ENCODE measurements around the gene RRBP1. TPM values are rescaled to one million over a fixed set of nuclear protein-coding genes. Genes with fewer than 3 reads are reported as not detected.

RRBP1 gene
- total and polyA plus RNA-seq, 4 donors = 75.4 to 202 (median 130) TPM

GRCh38 chr20:17646961-17647301, 35.1 kb downstream of the RRBP1 start:
- no peaks in the 10 kb centered on the region for H3K27me3 ChIP-seq (ENCODE audit: control insufficient read depth in 4 of 4, insufficient read depth in 4 of 4, low read length in 3 of 4)
- TF ChIP-seq ATF3 (IDR thresholded peaks at IDR 0.05) = no peak
- no peak for TF ChIP-seq RXRA (IDR thresholded peaks at IDR 0.05)
- TF ChIP-seq GABPA (IDR thresholded peaks at IDR 0.05 in 1 of 2, conservative IDR thresholded peaks at IDR 0.05 in 1 of 2) = no peak
- no peak for TF ChIP-seq MAX (IDR thresholded peaks at IDR 0.05)
- no peak for TF ChIP-seq RAD21 (IDR thresholded peaks at IDR 0.05)
- TF ChIP-seq ZBTB33 (IDR thresholded peaks at IDR 0.05) = no peak
- no peak for TF ChIP-seq CTCF (IDR thresholded peaks at IDR 0.05; ENCODE audit: low read depth, low read length, missing input control)
- TF ChIP-seq HNF4G (IDR thresholded peaks at IDR 0.05) = no peak
- TF ChIP-seq EGR1 (IDR thresholded peaks at IDR 0.05; ENCODE audit: low read depth in 2 of 2) = no peak
- no peaks in the 10 kb centered on the region for H3K9me3 ChIP-seq (ENCODE audit: control insufficient read depth in 4 of 4, low read length in 3 of 4)
- no peak overlapping the region for H3K9ac ChIP-seq (ENCODE audit: low read depth in 1 of 2, low read length in 2 of 2)
- DNase-seq (ENCODE audit: low spot score) = no peak
- H3K36me3 ChIP-seq (ENCODE audit: control insufficient read depth in 4 of 4, insufficient read depth in 3 of 4, low read depth in 1 of 4, low read length in 3 of 4) = peaks cover 0 to 8% (median 4%) of the 10 kb centered on the region in 4 donors
- peaks cover 27 to 97% (median 94%) of the 10 kb centered on the region in 4 donors for H3K4me1 ChIP-seq (ENCODE audit: control insufficient read depth in 4 of 4, insufficient read depth in 4 of 4, low read length in 3 of 4)
- peak overlapping the region in 1 of 2 donors; percentile 11 for H3K27ac ChIP-seq (ENCODE audit: low read depth in 1 of 2, low read length in 2 of 2)
- WGBS = 77% methylated on average over 5 of the region's 5 CpGs
- H3K4me3 ChIP-seq (ENCODE audit: low read depth in 1 of 3, low read length in 3 of 3) = no peak overlapping the region

GRCh38 chr20:17646209-17646960, 35.7 kb downstream of the RRBP1 start:
- H3K4me3 ChIP-seq (ENCODE audit: low read depth in 1 of 3, low read length in 3 of 3) = no peak overlapping the region
- no peaks in the 10 kb centered on the region for H3K27me3 ChIP-seq (ENCODE audit: control insufficient read depth in 4 of 4, insufficient read depth in 4 of 4, low read length in 3 of 4)
- no peak overlapping the region for H3K9ac ChIP-seq (ENCODE audit: low read depth in 1 of 2, low read length in 2 of 2)
- TF ChIP-seq GABPA (IDR thresholded peaks at IDR 0.05 in 1 of 2, conservative IDR thresholded peaks at IDR 0.05 in 1 of 2) = no peak
- no peak for TF ChIP-seq NR2F2 (IDR thresholded peaks at IDR 0.05)
- TF ChIP-seq CTCF (IDR thresholded peaks at IDR 0.05; ENCODE audit: low read depth, low read length, missing input control) = no peak
- no peak for TF ChIP-seq ZBTB33 (IDR thresholded peaks at IDR 0.05)
- peak in 1 of 2 donors; percentile 13 for TF ChIP-seq RXRA (IDR thresholded peaks at IDR 0.05)
- no peak for TF ChIP-seq HNF4G (IDR thresholded peaks at IDR 0.05)
- TF ChIP-seq MAX (IDR thresholded peaks at IDR 0.05) = no peak
- TF ChIP-seq RAD21 (IDR thresholded peaks at IDR 0.05) = no peak
- TF ChIP-seq REST (IDR thresholded peaks at IDR 0.05) = no peak
- TF ChIP-seq HNF4A (conservative IDR thresholded peaks at IDR 0.05) = peak in 1 of 2 donors; percentile 19
- peaks cover 3 to 13% (median 7%) of the 10 kb centered on the region in 4 donors for H3K36me3 ChIP-seq (ENCODE audit: control insufficient read depth in 4 of 4, insufficient read depth in 3 of 4, low read depth in 1 of 4, low read length in 3 of 4)
- no peaks in the 10 kb centered on the region for H3K9me3 ChIP-seq (ENCODE audit: control insufficient read depth in 4 of 4, low read length in 3 of 4)
- 49% methylated on average over 14 of the region's 14 CpGs for WGBS
- peak overlapping the region in 1 of 2 donors; percentile 11 for H3K27ac ChIP-seq (ENCODE audit: low read depth in 1 of 2, low read length in 2 of 2)
- no peak for DNase-seq (ENCODE audit: low spot score)
- peaks cover 21 to 93% (median 90%) of the 10 kb centered on the region in 4 donors for H3K4me1 ChIP-seq (ENCODE audit: control insufficient read depth in 4 of 4, insufficient read depth in 4 of 4, low read length in 3 of 4)
